Activated naive CD4-positive, alpha-beta T cell (primary cell): ENCODE data around the gene SNX24.

Experiments
- DNase-seq, 4 experiments: peaks; one replicate each; lab custom pipeline; 2025; lab: John Stamatoyannopoulos, UW

Gene SNX24

DNA sequence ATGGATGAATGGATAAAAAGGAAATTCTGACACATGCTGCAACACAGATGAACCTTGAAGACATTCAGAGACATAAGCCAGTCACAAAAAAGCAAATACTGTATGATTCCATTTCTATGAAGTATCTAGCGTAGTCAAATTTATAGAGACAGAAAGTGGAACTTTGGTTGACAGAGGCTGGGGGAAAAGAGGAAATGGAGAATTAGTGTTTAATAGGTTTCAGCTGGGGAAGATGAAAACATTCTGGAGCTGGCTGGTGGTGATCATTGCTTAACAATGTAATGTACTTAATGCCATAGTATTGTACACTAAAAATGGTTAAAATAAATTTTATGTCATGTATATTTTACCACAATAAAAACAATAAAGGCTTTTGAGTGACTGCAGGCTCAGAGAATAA is 166.9 kb downstream of the SNX24 start:
- DNase-seq: no peak

DNA sequence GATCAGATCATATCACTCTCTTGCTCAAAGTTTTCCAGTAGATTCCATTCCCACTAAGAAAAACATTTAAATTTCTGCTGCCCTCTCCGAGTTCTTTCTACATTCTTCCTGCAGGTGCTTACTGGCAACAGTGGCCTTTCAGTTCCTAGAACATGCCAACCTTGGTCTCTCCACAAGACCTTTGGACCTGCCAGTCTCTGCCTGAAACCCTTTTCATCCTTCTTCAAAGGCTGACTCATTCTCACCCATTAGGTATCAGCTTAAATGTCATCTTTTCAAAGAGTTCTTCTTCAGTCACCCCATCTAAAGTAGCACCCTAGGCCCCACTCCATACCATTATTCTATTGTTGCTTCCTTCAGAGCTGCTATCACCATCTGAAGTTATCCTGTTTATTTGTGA is 169.3 kb downstream of the SNX24 start:
- DNase-seq: no peak

DNA sequence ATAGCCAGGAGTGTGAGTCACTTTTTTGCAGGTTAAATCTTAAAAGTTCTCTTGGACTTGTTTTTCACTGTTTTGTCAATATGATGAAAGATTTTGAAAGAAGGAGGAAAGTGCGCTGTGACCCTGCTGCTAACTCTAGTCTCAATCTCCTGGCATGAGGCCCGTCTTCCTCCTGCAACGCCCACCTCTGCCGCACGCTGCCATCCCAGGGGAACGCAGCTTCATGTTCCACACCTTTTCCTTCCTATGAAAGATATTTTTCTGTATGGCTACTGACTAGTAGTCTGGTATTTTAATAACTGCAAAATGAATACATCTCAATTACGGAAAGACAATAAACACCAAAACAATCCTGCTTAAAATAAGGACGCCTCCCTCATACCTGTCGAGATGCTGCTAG is 182.8 kb downstream of the SNX24 start:
- no peak for DNase-seq

DNA sequence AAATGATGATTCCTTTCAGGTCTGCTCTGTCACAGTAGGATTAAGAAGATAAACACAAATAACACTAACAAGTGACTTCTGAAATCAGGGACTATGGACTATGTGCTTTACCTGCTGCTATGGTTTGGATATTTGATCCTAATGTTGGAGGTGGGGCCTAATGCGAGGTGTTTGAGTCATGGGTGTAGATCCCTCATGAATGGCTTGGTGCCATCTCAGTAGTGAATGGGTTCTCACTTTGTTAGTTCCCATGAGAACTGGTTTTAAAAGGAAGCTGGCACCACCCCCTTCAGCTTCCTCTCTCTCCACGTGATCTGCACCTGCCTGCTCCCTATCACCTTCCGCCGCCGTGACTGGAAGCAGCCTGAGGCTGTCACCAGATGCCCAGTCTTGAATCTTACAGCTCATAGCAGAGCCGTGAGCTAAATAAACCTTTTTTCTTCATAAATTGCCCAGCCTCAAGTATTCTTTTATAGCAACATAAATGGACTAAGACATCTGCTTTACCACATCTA is 187.8 kb downstream of the SNX24 start:
- no peak for DNase-seq

GRCh38 chr5:123035360-123035917 is 190.0 kb downstream of the SNX24 start:
- DNase-seq: no peak

GRCh38 chr5:123035918-123036390 is 190.5 kb downstream of the SNX24 start:
- DNase-seq: no peak

GRCh38 chr5:123036391-123037103 is 191.1 kb downstream of the SNX24 start, which contains the start of gene PPIC:
Gene PPIC (minus strand): TSS chr5:123036725. CDS start chr5:123036625, 100 bp downstream.
- no peak for DNase-seq

DNA sequence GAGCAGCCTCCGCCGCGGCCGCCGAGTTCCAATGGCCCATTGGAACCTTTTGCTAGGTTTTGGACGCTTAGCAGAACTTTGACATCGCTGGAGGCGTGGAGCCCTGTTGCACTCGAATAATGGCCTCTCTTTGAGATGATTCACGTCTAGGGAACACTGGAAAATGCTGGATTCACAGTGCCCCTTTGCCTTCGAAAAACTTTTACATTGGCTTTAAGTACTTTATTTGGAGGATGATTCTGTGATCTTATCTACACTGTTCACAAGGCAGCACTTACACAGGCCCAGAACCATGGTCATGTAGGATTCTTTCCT is 191.6 kb downstream of the SNX24 start:
- no peak for DNase-seq

DNA sequence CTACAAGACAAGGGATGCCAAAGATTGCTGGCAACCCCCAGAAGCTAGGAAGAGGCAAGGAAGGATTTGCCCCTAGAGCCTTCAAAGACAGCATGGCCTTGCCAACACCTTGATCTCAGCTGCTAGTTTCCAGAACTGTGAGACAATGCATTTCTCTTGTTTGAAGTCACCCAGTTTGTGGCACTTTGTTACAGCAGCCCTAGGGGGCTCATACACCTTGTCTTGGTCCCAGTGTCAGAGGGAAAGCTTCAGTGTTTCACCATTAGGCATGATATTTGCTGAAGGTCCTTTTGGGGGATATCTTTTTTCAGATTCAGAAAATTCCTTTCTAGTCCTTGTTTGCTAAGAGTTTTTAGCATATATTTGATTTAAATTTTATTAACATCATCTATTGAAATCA is 194.3 kb downstream of the SNX24 start:
- no peak for DNase-seq

GRCh38 chr5:123044926-123045617 is 199.7 kb downstream of the SNX24 start:
- DNase-seq: no peak

GRCh38 chr5:123046222-123046621 is 200.8 kb downstream of the SNX24 start:
- DNase-seq: no peak

DNA sequence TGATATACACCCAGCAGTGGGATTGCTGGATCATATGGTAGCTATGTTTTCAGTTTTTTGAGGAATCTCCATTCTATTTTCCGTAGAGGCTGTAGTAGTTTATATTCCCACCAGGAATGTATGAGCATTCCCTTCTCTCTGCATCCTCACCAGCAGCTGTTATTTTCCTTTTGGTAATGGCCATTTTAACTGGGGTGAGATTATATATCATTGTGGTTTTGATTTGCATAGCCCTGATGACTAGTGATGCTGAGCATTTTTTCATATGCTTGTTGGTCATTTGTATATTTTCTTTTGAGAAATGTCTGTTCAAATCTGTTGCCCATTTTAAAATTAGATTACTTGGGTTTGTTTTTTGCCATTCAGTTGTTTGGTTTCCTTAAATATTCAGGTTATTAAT is 202.3 kb downstream of the SNX24 start:
- DNase-seq: no peak

- no peak for DNase-seq
These were observed 205.8 kb downstream of the SNX24 start for GRCh38 chr5:123051206-123051605.
